OCI-M1 (cell line): Measurements from ENCODE around the gene SYF2.
A peak's percentile ranks its signal among the peaks of the same experiment; 100 is the strongest.
"Not testable (repeated sequence)": the region's sequence is repeated elsewhere in the genome, so short reads cannot be mapped to it uniquely, and the experiment has no call there.

Experiments
- DNase-seq: peaks from one replicate; lab custom pipeline; 2025; lab: John Stamatoyannopoulos, UW

Gene SYF2

GRCh38 chr1:25232027-25232865 lies at the start of gene SYF2:
Gene SYF2, minus strand, starts transcription at chr1:25232502. Its CDS starts 35 bp downstream, at chr1:25232467.
- peak; percentile 96 for DNase-seq

DNA sequence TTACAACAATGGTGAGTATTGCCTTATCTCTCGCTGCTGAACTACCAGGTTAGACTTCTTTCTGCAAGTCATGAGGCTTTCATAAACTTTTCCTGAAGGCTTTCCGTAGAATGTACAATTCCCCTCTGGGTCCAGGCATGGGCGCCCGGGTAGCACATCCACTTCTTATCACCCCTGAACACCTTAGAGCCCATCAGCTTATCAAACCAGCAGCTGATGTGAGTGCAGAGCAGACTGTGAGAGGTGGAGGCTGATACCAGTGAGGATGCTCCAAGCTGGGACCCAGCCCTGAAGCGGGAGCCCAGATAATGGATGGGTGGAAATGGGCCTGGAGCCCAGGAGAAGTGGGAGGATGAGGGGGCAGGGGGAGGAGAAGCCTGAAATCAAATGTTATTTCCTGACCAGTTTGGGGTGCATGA lies 47.4 kb upstream of the SYF2 start:
- DNase-seq: peak; percentile 84

GRCh38 chr1:25278790-25279189 lies 46.5 kb upstream of the SYF2 start:
- DNase-seq: not testable (repeated sequence)

DNA sequence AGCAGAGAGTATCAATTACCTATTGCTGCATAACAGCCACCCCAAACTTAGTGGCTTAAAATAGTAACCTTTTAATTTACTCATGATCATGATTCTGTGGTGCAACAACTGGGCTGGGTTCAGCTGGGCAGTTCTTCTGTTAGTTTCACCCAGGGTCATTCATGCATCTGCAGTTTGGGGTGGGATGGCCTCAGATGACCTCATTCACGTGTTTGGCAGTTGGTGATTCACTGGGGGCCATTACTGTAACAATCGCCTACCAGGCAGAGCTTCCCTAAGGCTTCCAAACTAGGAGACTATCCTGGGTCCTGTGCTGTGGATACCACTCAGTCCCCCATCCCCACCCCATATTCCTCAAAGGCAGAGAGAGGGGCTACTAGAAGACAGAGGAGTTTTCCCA lies 46.1 kb upstream of the SYF2 start:
- DNase-seq: not testable (repeated sequence)

- DNase-seq: not testable (repeated sequence)
Measured at GRCh38 chr1:25277295-25277694, 45.0 kb upstream of the SYF2 start.

GRCh38 chr1:25275648-25276047 lies 43.3 kb upstream of the SYF2 start:
- not testable (repeated sequence) for DNase-seq

GRCh38 chr1:25272238-25272637 lies 39.9 kb upstream of the SYF2 start, which contains the start of gene RHD:
Gene RHD, plus strand, starts transcription at chr1:25272509. Its CDS starts 39 bp downstream, at chr1:25272548.
- DNase-seq: not testable (repeated sequence)

- not testable (repeated sequence) for DNase-seq
Measured at GRCh38 chr1:25268143-25268760, 36.0 kb upstream of the SYF2 start.

DNA sequence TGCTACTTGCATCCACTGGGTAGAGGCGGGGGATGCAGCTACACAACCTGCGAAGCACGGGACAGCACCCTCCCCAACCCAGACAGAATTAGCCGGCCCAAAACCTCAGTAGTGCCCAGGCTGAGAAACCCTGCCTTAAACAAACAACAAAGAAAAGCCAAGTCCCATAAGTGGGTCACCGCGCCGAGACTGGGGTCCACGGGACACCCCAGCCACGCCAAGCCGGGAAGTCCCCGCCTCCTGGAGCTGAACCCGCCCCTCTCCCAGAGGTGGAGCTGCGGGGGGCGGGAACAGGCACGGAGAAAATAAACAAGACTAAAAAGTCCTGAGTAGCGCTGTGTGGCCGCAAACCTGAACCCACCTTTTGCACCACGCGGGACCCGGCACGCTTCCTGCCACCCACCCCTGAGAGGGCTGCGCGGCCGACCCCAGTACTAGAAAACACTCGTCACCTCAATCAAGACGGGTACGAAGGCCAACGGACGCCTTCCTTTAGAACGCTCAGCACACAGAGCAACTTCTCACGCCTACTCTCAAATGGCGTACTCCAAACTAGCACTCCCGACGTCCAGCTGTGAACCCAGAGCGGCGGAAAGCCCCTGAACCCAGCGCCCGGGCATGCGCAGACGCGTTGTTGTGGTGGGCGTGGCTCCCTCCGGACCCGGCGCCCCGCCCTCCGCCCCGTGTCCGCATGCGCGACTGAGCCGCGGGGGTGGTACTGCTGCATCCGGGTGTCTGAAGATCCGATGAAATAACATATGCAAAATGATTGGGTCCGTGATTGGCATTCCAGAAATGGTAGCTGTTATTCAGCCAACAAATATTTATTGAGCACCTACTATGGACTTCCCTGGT lies 35.2 kb upstream of the SYF2 start:
- peak; percentile 82 for DNase-seq

GRCh38 chr1:25266554-25267287 lies 34.4 kb upstream of the SYF2 start:
- not testable (repeated sequence) for DNase-seq

DNA sequence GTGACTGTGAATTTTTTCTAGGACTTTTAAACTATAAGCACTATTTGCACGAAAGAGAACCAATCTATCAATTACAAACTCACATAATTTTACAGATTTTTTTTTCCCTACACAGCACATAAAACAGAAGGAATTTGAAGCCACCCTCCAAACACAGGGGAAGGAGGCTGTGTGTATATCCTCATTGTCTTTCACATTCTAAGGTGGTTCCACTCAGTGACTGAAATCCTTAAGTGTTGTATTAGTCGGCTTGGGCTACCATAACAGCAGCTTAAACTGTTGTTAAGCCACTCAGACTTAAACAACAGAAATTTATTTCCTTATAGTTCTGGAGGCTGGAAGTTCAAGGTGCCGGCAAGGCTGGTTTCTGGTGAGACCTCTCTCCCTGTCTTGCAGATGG lies 28.0 kb upstream of the SYF2 start:
- not testable (repeated sequence) for DNase-seq

DNA sequence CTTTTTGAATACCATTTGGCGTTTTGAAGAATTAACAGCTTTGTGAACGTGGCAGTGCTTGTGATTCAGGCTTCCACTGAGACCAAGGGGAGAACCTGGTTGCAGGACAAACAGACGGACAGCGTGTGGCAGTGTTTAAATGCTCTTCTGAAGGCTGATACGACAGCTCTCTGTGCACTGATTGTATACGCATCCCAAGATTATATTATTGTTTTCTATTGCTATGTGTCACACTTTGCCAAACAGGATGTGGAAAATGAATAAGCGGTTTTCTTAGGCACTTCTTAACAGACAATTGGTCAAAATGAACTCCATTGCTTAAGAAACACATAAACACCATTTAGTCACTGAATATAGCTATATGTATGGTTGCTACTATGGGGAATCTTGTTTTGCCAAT lies 27.5 kb upstream of the SYF2 start:
- DNase-seq: not testable (repeated sequence)

GRCh38 chr1:25257196-25257595 lies 24.9 kb upstream of the SYF2 start:
- DNase-seq: no peak

DNA sequence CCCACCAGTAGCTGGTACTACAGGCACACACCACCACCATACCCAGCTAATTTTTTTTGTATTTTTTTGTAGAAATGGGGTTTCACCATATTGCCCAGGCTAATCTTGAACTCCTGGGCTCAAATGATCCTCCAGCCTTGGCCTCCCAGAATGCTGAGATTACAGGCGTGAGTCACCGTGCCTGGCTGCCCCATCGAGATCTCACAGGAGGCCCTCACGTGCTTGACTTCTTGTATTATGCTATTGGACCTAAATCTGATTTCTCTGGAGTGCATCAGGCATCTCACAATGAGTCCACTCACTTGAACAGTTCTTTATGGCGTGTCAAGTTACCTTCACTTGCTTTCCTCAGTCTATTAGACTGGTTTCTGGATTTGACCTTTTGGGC lies 24.3 kb upstream of the SYF2 start:
- DNase-seq: no peak

GRCh38 chr1:25255706-25256577 lies 23.6 kb upstream of the SYF2 start:
- no peak for DNase-seq

- DNase-seq: no peak
Measured at GRCh38 chr1:25253911-25254310, 21.6 kb upstream of the SYF2 start.

DNA sequence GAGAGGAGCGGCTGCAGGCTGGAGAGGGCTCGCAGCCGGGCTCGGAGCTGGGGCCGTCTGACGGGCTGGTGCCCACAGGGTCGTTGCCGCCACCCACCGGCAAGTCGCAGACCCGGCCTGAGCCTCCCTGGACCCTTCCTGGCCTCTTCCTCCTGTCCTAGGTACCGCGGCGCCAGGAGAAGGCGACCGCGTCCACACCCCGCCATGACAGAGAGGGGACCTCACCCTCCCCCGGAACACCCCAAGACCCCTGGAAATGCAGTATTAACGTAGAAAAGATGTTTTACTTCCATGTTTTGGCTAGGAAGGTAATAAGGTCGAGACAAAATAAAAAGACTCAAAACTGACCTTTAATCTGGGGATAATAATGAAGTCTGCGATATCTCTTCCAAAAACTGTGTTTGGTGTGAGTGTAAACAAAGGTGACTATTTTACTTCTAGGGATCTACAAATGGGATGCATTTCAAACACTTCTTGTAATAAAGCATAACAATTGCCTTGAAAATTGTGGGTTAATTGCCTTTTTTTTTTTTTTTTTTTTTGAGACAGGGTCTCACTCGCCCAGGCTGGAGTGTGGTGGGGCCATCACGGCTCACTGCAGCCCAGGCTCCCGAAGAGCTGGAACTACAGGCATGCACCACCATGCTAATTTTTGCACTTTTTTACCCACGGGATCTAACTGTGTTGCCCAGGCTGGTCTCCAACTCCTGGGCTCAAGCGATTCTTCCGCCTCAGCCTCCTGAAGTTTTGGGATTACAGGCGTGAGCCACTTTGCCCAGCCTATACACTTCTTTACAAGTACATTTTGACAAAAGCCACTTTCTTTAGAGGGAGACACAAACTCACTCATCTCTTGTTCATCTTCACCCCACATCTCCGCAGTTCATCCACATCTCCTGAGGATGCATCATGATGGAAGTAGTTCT lies 15.8 kb upstream of the SYF2 start:
- DNase-seq: no peak

DNA sequence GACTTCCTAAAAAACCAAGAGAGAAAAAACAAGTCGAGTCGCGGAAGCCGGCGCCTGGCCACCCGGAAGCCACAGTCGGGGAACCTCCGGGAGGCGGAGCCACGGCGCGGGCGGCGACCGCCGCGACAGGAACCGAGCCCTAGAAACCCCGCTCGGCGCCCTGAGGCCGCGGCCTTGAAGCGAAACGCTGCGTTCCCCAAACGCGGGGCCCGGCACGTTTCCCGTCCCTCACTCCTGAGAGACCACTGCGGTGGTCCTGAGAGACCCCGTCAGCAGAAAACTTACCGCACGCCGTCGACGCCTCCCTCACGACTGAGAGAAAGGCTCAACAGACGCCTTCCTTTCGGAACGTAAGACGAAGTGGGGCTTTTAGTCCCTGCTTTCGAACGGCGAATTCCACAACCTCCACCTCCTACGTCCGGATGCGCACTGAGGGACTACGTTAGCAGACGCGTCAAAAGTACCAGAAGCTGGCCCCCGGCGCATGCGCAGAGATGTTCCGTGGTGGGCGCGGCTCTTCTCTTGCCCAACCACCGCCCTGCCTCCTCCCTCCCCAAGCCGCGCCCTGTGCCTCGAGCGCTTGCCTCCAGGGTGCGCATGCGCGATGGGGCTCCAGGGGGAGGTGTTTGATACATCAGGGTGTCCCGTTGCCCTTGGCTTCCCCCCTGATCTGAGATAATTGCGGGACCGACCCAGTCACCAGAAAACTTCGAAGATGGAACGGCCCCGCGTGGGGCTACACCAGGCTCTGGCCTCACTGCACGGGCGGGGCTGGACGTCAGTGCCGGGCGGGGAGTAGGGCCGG lies 14.9 kb upstream of the SYF2 start, which contains the start of gene RSRP1:
Gene RSRP1 (minus strand): TSS at position 431 of the 805 bp plus-strand sequence. CDS start 491 bp downstream, outside the sequence.
- peak; percentile 99 for DNase-seq
